Measurements from ENCODE around the gene SLC16A10.

GRCh38 chr6:111110036-111110435 is 22.7 kb downstream of the SLC16A10 start:
- TF ChIP-seq, protein P1, sequence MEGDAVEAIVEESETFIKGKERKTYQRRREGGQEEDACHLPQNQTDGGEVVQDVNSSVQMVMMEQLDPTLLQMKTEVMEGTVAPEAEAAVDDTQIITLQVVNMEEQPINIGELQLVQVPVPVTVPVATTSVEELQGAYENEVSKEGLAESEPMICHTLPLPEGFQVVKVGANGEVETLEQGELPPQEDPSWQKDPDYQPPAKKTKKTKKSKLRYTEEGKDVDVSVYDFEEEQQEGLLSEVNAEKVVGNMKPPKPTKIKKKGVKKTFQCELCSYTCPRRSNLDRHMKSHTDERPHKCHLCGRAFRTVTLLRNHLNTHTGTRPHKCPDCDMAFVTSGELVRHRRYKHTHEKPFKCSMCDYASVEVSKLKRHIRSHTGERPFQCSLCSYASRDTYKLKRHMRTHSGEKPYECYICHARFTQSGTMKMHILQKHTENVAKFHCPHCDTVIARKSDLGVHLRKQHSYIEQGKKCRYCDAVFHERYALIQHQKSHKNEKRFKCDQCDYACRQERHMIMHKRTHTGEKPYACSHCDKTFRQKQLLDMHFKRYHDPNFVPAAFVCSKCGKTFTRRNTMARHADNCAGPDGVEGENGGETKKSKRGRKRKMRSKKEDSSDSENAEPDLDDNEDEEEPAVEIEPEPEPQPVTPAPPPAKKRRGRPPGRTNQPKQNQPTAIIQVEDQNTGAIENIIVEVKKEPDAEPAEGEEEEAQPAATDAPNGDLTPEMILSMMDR (optimal IDR thresholded peaks at IDR 0.05 in 1 of 3, IDR thresholded peaks at IDR 0.05 in 1 of 3, conservative IDR thresholded peaks at IDR 0.05 in 1 of 3; ENCODE audit: extremely low read depth in 1 of 3, insufficient read depth in 2 of 3, low read length in 3 of 3), result no peak
- TF ChIP-seq EZH2 (IDR thresholded peaks at IDR 0.05; ENCODE audit: low read length), result no peak
